ENCODE data around the gene ACP7. TPM values are rescaled to one million over a fixed set of nuclear protein-coding genes. Genes with fewer than 3 reads are reported as not detected.

ACP7 gene
- total RNA-seq, 2 donors from 2014 or later, result not detected

DNA sequence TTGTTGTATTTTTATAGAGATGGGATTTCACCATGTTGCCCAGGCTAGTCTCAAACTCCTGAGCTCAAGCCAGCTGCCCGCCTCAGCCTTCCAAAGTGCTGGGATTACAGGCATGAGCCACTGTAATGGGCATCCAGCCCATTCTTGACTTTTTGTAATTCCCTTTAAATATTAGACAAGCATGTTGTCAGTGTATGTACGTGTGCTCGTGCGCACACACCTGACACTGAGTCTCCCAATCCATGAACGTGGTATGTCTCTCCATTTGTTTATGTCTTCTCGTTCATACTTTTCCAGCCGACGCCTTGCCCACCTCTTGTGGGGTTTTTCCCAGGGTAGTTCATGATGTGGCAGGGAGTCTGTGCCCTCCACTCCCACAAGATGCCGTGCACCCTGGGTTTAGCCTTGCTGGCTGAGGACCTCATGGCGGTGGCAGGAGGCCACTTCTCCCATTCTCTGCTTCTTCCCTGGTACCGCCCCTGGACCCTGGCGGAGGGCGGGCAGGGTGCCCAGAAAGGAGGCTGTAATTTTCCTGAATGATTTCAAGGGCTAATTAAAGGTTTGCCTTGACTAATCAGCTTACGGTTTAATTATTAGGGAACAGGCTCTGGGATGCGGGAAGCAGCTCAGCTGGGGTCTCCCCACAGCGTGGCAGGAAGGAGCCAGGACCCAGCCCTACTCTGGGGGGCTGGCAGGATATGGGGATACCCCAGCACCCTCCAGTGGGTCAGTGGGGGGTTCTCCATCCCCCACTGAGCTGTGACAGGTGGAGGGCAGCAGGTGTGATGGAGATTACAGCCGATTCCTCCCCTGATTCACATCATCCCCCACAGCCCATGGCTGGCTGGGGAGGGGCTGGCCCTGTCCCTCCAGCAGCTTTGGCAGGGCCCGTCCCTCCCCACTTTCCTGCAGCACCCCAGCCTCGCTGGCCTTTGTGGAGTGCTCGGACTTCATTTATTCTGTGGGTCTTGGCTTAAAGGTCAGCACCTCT is 54.3 kb downstream of the ACP7 start:
- Histone ChIP-seq H3K4me1 (peaks cover 0 to 38% of the 10 kb centered on the region in 2 donors), H3K27me3 (no peaks in the 10 kb centered on the region), H3K36me3 (no peaks in the 10 kb centered on the region), H3K27ac (peak overlapping the region in 1 of 2 donors; percentile 11), H3K4me3 (no peak overlapping the region), H3K9me3 (no peaks in the 10 kb centered on the region)
- no peak for DNase-seq (ENCODE audit: low spot score)
- TF ChIP-seq, protein P1, sequence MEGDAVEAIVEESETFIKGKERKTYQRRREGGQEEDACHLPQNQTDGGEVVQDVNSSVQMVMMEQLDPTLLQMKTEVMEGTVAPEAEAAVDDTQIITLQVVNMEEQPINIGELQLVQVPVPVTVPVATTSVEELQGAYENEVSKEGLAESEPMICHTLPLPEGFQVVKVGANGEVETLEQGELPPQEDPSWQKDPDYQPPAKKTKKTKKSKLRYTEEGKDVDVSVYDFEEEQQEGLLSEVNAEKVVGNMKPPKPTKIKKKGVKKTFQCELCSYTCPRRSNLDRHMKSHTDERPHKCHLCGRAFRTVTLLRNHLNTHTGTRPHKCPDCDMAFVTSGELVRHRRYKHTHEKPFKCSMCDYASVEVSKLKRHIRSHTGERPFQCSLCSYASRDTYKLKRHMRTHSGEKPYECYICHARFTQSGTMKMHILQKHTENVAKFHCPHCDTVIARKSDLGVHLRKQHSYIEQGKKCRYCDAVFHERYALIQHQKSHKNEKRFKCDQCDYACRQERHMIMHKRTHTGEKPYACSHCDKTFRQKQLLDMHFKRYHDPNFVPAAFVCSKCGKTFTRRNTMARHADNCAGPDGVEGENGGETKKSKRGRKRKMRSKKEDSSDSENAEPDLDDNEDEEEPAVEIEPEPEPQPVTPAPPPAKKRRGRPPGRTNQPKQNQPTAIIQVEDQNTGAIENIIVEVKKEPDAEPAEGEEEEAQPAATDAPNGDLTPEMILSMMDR (IDR thresholded peaks at IDR 0.05), result no peak

DNA sequence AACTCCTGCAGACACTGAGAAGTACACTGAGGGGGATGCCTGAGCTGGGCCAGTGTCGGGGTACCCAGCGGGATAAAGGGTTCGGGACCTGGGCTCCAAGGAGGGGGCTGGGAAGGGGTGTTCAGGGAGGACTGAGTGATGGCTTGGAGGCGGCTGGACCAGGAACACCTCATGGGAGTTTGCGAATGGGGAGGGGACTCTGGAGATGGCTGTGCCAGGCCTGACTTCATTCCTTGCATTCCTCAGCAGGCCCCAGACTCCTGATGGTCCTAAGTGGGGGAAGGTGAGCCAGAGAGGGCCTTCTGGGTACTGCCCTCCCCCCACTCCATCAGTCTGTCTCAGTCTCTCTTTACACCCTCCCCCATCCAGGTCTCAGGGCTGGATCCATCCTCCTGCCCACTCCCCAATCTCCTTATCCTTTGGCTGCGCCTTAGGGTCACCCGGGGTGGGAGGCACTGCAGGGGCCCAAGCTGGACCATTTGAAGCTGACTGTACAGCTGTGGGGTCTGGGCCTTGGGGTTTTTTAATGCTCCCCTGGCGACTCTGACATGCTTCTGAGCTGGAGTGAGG is 55.2 kb downstream of the ACP7 start:
- no peak overlapping the region for H3K4me3 ChIP-seq
- peaks cover 0 to 34% of the 10 kb centered on the region in 2 donors for H3K4me1 ChIP-seq
- no peaks in the 10 kb centered on the region for H3K9me3 ChIP-seq
- no peaks in the 10 kb centered on the region for H3K36me3 ChIP-seq
- H3K27ac ChIP-seq, result peak overlapping the region; percentile 8 to 22
- no peak for DNase-seq (ENCODE audit: low spot score)
- TF ChIP-seq, protein P1 (IDR thresholded peaks at IDR 0.05), result no peak
- H3K27me3 ChIP-seq, result no peaks in the 10 kb centered on the region

DNA sequence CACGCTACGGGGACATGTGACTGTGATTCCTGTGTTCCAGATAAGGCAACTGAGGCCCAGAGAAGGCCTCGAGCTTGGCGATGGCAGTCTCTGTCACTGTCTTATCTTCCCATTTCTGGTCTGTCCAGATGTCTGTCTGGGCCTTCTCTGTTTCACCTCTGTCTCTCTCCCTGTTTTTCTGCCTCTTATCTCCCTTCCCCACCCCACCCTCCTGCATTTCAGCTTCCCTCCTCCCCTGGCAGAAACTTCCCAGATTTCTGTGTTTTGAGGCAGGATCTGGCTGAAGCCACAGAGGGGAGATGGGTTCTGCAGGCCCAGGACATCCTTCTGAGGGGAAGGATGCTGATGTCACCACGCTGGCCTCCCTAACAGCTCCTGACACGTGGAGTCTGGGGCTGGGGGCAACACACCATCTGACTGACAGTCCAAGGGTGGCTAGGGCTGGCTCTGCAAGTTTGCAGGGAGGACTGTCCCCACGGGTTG is 55.8 kb downstream of the ACP7 start:
- Histone ChIP-seq H3K36me3 (no peaks in the 10 kb centered on the region), H3K4me3 (no peak overlapping the region), H3K27me3 (no peaks in the 10 kb centered on the region), H3K4me1 (peaks cover 0 to 41% of the 10 kb centered on the region in 2 donors), H3K9me3 (no peaks in the 10 kb centered on the region), H3K27ac (peak overlapping the region; percentile 8 to 22)
- no peak for DNase-seq (ENCODE audit: low spot score)
- TF ChIP-seq, protein P1 (IDR thresholded peaks at IDR 0.05), result no peak

DNA sequence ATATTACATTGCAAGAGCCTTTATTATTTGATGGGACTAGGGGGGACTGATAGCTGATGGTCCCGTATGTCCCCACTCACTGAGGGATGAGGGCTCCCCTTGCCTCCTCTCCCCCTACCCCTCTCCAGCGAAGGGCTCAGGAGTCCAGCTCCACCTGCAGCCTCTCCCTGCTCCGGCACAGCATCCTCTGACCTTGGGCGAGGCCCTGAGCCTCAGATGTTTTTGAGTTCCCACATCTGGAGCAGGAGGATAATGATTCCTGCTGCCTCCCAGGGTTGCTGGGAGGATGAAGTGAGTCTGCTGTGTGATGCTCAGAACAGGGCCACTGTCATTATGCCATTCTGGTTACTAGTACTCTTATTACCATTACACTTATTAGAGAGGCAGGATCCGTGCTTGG is 56.4 kb downstream of the ACP7 start:
- no peaks in the 10 kb centered on the region for H3K27me3 ChIP-seq
- TF ChIP-seq, protein P1 (IDR thresholded peaks at IDR 0.05), result no peak
- DNase-seq (ENCODE audit: low spot score), result no peak
- no peak overlapping the region for H3K4me3 ChIP-seq
- H3K9me3 ChIP-seq, result no peaks in the 10 kb centered on the region
- H3K4me1 ChIP-seq, result peaks cover 0 to 46% of the 10 kb centered on the region in 2 donors
- peak overlapping the region in 1 of 2 donors; percentile 22 for H3K27ac ChIP-seq
- no peaks in the 10 kb centered on the region for H3K36me3 ChIP-seq

DNA sequence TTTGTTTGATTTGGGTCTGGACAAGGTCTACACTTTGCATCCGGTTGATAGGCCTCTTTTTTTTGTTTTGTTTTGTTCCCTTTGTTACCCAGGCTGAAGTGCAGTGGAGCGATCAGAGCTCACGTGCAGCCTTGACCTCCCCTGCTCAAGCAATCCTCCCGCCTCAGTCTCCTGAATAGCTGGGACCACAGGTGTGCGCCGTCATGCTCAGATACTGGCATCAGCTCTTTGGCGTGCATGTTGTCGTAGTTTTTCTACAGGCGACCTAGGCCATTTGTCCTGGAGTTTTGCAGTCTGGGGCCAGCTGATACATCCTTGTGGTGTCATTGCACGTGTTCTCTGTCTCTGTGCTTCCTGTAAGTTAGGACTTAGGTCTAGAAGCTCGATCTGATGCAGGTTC is 57.8 kb downstream of the ACP7 start:
- peaks cover 0 to 47% of the 10 kb centered on the region in 2 donors for H3K4me1 ChIP-seq

More for the DNA sequence above, 57.8 kb downstream of the ACP7 start:
- Histone ChIP-seq H3K27me3 (no peaks in the 10 kb centered on the region), H3K36me3 (no peaks in the 10 kb centered on the region), H3K27ac (no peak overlapping the region), H3K4me3 (no peak overlapping the region), H3K9me3 (no peaks in the 10 kb centered on the region)
- no peak for DNase-seq (ENCODE audit: low spot score)
- TF ChIP-seq, protein P1 (IDR thresholded peaks at IDR 0.05), result no peak

Data from right atrium auricular region (tissue), 2 donors.